GM12891 (cell line): ENCODE results near the gene CETP.
"Not testable (repeated sequence)": the region's sequence is repeated elsewhere in the genome, so short reads cannot be mapped to it uniquely, and the experiment has no call there.

Source experiments
- DNase-seq: peaks from one replicate; pipeline ENCODE4 v3.0.0; 2011; ENCODE audit warnings: low spot score; ENCODE audit not compliant: insufficient read length
- FAIRE-seq: peaks from 2 replicates; lab custom pipeline; 2011; peaks lifted over from hg19 to GRCh38; lab: Jason Lieb, UNC
- PAX5 ChIP-seq: IDR thresholded peaks from 2 replicates; pipeline ENCODE4 v1.6.1; 2011; ENCODE audit warnings: low read length, moderate library complexity, mild to moderate bottlenecking; ENCODE audit not compliant: insufficient read depth, severe bottlenecking
- POLR2A ChIP-seq: IDR thresholded peaks from 2 replicates; pipeline ENCODE4 v1.6.1; 2011; ENCODE audit warnings: low read depth, low read length, control low read depth
- POLR2AphosphoS5 ChIP-seq: IDR thresholded peaks from 2 replicates; pipeline ENCODE4 v1.6.1; 2011; ENCODE audit warnings: low read depth, low read length, control low read depth
- POU2F2 ChIP-seq: IDR thresholded peaks from 2 replicates; pipeline ENCODE4 v1.6.1; 2011; ENCODE audit warnings: low read depth, mild to moderate bottlenecking, control low read depth, low read length, moderate library complexity
- SPI1 ChIP-seq: IDR thresholded peaks from 2 replicates; pipeline ENCODE4 v1.6.1; 2011; ENCODE audit warnings: low read depth, low read length, control low read depth
- TAF1 ChIP-seq: IDR thresholded peaks from 2 replicates; pipeline ENCODE4 v1.6.1; 2011; ENCODE audit warnings: low read depth, low read length, control low read depth

The CETP gene

DNA sequence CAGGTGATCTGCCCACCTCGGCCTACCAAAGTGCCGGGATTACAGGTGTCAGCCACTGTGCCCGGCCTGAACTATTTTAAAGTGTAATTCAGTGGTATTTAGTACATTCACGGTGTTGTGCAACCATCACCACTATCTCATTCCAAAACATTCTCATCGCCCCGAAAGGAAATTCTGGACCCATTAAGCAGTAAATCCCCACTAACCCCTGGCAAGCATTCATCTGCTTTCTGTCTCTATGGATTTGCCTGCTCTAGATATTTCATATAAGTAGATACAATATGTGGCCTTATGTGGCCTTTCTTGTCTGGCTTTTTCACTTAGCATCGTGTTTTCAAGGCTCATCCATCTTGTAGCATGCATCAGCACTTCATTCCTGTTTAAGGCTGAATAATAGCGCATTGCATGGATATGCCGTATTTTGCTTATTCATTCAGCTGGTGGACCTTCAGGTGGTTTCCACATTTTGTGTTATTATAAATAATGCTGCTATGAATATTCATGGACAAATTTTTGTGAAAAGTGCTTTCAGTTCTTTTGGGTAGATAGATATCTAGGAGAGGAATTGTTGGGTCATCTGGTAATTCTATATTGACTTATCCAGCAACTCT lies 38.2 kb upstream of the CETP start:
- DNase-seq (no peak), FAIRE-seq (no peak)
- TF ChIP-seq POLR2AphosphoS5 (no peak), TAF1 (no peak), SPI1 (no peak), PAX5 (no peak), POU2F2 (no peak), POLR2A (no peak)

DNA sequence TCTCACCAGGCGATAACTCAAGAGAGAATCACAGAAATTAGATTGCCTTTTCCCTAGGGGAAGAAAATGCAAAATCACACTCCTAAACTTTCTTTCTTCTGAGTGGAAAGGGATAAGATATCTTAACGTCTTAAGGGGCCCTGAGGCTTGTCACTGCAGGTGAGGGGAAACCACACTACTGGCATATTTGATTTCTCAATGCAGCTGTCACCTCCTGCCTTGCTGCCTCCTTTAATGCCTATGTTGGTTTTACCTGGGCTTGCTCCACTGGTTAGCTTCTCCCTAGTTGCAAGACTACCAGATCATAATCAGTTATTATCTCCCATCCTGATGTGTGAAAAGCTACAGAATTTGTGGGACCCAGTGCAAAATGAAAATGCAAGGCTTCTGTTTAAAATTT lies 34.3 kb upstream of the CETP start:
- FAIRE-seq = no peak
- DNase-seq = no peak

DNA sequence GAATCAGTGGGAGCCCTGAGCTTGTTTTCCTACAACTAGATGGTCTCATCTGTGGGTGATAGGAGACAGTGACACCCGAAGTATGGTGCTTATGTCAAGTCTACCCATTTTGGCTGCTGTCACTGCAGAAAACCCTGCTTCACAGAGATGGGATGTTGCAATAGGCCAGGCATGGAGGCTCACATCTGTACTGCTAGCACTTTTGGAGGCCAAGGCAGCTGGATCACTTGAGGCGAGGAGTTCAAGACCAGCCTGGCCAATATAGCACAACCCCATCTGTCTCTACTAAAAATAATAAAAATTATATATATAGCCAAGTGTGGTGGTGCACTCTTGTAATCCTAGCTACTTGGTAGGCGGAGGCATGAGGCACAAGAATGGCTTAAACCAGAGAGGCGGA lies 32.1 kb upstream of the CETP start:
- DNase-seq (no peak), FAIRE-seq (no peak)
- TF ChIP-seq POLR2A = no peak
- no peak for TF ChIP-seq POLR2AphosphoS5
- TF ChIP-seq PAX5 = no peak
- no peak for TF ChIP-seq SPI1
- TF ChIP-seq TAF1 = no peak
- no peak for TF ChIP-seq POU2F2

More for the DNA sequence above, 34.3 kb upstream of the CETP start:
- TF ChIP-seq SPI1 = no peak
- TF ChIP-seq POU2F2 = no peak
- TF ChIP-seq PAX5 = no peak
- TF ChIP-seq TAF1 = no peak
- no peak for TF ChIP-seq POLR2AphosphoS5
- TF ChIP-seq POLR2A = no peak

DNA sequence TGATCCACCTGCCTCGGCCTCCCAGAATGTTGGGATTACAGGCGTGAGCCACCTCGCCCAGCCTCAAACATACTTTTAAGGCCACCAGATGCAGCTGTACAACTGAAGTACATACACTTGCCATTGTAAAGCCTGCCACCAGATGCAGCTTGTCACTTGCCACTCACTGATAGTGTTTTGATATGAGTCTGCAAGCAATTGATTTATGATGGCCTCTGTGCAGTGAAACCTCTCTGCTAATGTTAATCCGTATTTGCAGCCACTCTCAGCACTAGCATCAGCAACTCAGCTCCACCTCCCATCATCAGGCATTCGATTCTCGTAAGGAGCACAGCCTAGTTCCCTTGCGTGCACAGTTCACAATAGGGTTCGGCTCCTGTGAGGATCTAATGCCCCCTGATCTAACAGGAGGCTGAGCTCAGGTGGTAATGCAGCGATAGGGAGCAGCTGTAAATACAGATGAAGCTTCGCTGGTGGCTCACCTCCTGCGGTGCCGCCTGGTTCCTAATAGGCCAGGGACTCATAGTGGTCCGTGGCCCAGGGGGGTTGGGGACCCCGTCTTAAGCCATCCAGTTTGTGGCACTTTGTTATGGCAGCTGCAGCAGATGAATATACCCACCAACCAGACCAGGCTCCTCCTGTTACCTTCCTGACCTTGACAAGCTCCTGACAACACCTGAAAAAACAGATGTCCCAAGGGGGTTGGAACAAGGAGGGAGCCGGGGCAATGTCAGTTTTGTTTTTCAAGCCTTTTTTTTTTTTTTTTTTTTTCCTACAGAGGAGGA lies 31.1 kb upstream of the CETP start:
- peak; percentile 81 for FAIRE-seq
- no peak for DNase-seq
- TF ChIP-seq POU2F2 = no peak
- TF ChIP-seq POLR2A = no peak

DNA sequence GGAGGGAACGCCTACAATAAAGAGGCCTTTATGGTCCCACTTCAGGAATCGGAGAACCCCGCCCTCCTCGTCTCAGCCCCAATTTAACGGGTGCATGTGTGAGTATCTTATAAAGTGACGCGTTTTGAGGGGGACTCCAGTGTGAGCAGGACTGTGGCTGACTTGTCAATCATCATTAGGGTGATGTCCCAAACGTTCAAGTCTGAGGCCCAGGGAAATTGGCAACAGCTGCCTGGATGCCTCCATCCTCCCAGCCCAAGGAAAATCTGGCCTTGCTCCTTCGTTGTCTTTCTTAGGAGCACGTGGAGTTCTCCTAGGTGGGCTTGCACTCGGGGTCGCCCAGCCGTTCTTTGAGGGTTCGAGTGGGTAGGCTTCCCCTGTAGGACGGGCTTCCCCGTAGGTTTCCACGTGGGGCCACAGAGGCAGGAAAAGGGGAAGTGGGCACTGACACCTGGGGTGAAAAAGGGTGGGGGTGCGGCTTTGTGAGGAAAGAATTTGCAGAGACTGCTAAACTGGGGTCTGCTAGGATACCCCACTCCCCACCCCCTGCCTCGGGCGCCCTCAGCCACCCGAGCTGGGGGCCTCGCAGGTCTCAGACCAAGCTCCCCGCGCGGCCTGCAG lies 30.4 kb upstream of the CETP start:
- DNase-seq = no peak
- TF ChIP-seq POLR2AphosphoS5 (no peak), SPI1 (peak; percentile 99), TAF1 (no peak), POU2F2 (peak; percentile 15; the same call in 1 of the 2 replicates)
- FAIRE-seq = no peak

DNA sequence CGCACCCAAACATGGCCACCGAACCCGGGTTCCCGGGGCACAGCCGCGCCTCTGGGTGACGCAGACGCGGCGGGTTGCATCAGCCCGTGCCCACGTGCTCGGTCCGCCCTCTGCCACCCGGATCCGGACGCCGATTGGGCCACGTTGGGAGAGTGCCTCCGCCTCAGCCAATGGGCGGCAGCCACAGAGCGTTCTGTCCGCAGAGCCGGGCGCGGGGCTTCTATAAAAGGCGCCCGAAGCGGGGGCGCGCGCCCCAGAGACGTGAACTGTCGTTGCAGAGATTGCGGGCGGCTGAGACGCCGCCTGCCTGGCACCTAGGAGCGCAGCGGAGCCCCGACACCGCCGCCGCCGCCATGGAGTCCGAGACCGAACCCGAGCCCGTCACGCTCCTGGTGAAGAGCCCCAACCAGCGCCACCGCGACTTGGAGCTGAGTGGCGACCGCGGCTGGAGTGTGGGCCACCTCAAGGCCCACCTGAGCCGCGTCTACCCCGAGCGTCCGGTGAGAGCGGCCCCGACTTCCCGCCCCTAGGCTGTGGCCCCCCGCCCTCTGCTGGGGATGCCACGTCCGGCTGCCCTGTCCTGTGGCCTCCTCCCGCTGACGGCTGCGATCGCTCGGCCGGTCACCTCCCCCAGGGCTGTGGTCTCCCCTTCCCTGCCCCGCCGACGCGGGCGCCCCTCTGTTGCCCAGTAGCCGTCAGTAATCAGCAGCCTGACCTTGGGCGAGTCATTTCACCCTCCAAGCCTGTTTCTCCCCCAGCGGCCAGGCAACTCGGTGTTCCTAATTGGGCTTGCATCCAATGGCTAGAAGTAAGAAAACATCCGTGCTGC lies 29.6 kb upstream of the CETP start, which contains the start of gene HERPUD1:
HERPUD1 (plus strand) TSS at position 251 of the 829 bp plus-strand sequence; CDS start at position 354, 103 bp downstream.
- TF ChIP-seq POU2F2 = 0 out of 2 replicates have a peak, but pooled peaks have one; percentile 6
- TF ChIP-seq POLR2A = peak; percentile 97
- TF ChIP-seq SPI1 = no peak
- peak; percentile 94 for TF ChIP-seq TAF1
- TF ChIP-seq PAX5 = peak; percentile 26
- TF ChIP-seq POLR2AphosphoS5 = peak; percentile 98
- peak; percentile 99 for FAIRE-seq
- DNase-seq = peak; percentile 98

DNA sequence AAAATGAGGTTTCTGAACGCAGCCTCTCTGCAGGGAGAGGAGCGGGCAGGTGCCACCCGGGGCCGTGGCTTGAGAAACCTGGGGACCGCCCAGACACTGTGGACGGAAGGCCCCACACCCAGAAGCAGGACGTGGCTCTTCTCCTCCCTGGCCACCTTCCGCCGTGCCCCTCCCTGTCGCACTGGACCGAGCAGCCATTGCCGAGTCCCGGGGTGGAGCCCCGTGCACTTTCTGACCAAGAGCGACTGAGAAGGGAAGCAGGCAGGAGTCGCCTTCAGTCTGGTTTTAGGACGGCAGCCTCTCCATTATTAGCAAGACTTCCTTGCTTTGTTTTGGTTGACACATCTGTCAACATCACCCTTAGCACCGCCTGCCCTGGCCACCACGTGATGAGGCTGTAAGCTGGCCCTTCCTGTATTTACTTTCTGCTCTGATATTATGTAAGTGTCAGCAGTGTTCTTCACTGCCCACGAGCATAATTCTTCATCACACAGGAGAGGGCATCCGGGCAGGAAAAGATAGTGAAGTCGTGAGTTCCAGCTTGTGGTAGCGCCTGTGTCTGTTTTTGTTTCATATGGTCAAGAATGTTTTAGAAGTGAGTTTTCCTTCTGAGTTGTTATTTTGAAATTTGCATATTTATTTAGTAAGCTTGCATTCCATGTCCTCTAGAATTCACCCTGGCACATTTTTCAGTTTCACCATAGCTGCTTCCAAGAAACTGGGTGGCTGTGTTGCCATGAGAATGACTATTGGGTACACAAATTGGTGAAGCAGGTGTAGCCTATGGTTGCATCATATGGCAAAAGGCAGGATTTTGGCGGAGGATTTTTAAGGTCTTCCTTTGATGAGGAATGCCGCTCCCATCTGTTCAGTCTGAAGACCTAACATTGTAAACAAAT lies 28.8 kb upstream of the CETP start:
- DNase-seq = no peak
- TF ChIP-seq SPI1 (no peak; the same call in 1 of the 2 replicates), POU2F2 (no peak), POLR2AphosphoS5 (peak; percentile 59; the same call in 1 of the 2 replicates)
- FAIRE-seq = peak; percentile 80

DNA sequence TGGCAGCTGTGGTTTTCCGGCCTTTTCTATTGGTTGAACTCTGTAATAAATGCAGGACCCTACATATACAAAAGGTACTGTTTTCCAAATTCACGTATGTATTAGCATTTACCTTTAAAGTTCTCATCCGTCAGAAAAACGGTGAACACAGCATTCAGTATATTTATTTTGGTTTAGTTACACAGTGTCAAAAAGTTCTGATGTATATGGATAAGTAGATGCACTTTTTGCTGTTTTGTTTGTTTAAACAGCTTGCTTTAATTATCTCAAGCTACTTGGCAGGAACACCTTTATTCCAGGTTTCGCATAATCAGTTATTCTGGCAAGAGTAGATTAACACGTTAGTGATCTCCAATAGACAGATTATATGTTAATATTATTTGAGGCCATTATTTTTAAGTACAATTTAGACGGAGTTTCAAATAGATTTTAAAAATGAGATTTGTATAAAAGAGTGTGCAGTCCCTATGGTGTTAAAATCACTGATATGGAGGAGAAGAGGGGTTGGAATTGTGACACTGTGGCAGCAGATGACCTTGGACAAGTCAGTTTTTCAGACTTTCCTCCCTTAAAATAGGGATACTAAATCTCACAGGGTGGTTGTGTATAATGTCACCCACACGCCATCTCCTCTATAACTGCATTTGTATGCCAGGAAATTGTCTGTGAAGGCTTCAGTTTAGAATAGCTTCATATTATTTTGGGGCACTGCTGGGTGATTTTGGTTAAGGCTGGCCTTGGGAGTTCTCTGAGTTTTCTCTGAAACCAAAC lies 27.7 kb upstream of the CETP start:
- DNase-seq (no peak), FAIRE-seq (no peak)
- TF ChIP-seq POU2F2 (no peak), POLR2A (0 out of 2 replicates have a peak, but pooled peaks have one; percentile 44), POLR2AphosphoS5 (0 out of 2 replicates have a peak, but pooled peaks have one; percentile 31)

DNA sequence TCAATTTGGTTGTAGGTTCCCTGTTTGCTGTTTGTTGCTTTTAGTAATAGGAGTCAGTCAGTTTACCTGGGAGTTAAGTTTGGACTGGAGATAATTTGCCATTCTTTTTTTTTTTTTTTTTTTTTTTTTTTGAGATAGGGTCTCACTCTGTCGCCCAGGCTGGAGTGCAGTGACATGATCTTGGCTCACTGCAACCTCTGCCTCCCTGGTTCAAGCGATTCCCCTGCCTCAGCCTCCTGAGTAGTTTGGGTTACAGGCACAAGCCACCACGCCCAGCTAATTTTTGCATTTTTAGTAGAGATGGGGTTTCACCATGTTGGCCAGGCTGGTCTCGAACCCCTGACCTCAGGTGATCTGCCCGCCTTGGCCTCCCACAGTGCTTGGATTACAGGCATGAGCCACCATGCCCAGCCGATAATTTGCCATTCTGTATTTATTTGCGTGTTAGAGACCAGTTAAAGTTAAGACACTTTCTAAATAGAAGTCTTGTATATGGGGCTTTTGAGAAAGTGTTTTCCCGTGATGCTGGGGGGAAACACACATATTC lies 27.1 kb upstream of the CETP start:
- not testable (repeated sequence) for DNase-seq, FAIRE-seq
